NCI-H2029 treated with DMSO at 0.1 percent for 48 hours (cell line): ENCODE data around the gene RFC3.

Source experiments
- DNase-seq: peaks from one replicate; lab custom pipeline; 2025; lab: John Stamatoyannopoulos, UW

RFC3 gene

DNA sequence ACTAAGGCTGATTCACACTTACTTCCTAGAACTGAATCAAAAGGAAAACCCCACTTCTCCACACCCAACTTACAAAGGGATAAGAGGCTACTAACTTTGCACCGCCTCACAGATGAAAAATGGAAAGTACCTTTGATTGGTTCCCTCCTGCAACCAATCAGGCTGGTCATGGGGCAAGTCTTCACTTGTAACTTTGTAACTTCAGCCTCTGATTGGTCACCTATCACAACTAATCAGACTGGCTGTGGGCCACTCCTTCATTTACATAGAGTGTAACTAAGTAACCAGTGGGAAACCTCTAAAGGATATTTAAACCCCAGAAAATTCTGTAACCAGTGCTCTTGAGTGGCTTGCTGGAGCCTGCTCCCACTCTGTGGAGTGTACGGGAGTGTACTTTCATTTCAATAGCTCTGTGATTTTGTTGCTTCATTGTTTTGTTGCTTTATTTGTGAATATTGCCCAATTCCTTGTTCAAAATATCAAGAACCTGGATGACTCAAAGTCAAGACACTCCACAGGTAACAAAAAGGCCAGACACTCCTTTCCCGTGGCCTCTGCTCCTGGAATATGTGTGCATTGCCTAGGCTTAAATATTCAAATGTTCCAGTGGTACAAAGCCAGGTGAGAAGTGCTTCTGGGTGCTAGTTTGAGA, 50.5 kb downstream of the RFC3 start:
- DNase-seq = no peak

DNA sequence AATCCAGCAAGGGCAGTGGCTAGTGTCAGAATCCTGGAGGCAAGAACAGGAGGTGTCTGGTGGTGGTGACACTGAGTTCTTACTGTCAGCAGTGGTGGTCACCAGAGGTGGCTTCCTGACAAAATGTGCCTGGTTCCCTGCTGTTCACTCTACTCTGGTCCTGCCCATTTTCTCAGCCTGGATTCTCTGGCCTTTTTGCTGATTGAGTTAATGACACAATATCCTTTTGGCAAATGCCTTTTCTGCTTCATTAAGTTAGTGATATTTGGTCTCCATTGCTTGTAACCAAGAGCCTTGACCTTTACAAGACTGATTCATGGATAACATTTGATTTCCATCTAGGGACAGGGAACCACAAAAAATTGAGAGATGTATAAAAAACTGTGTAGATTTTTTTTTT, 51.1 kb downstream of the RFC3 start:
- no peak for DNase-seq

DNA sequence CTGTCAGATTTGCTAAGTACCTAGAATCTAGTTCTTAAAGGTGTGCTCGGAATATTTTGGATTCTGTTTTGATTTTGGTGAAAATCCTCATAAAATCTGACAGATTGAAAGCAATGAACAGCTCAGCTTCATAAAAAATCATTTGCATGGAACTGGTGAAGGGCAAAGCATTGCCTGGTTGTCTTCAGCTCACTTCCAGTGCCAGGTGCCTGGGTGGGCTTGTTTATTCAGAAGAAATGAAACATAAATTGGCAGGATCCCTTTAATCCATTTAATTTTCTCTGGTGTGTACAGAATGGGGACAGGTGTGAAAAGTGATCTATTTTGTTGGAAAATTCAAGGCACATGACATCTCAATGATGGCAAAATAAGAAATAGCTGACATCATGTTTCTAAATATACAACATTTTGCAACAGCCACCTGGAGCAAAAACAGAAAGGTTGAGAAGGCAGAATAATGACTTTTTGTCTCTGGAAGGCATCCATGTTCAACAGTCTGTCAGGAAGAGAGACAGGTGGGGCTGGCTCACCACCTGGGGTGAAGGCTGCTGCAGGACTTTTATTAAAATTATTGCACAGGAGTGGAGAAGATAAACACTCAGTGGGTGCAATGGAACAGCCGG, 52.2 kb downstream of the RFC3 start:
- DNase-seq = peak; percentile 30

DNA sequence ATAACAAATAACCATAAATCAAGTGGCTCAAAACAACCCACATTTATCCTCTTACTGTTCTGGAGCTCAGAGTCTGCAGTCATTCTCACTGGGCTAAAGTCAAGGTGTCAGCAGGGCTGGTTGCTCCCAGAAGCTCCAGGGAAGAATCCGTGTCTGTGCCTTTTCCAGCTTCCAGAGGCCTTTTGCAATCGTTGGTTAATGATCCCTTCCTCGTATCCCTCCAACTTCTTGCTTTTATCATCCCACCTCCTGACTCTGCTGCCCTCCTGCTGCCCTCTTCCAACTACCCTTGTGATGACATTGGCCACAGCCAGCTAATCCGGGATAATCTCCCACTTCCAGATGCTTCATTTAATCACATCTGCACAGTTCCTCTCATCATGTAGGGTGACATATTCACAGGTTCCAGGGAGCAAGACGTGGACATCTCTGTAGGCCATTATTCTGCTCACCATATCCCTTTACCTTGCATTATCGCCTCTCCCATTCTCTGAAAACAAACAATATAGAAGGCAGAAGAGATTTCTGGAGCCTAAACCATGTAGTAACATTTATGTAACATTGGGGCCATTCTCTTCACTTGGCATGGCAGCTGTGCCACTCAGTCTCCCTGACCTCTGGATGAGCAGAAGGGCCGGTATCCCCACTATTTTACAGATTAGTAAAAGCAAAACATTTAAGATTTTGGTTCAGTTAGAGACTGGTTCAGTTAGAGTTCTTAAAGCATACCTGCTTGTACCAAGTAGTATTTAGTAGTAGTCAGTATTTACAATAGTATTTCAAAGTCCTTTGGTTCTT, 53.5 kb downstream of the RFC3 start:
- no peak for DNase-seq

DNA sequence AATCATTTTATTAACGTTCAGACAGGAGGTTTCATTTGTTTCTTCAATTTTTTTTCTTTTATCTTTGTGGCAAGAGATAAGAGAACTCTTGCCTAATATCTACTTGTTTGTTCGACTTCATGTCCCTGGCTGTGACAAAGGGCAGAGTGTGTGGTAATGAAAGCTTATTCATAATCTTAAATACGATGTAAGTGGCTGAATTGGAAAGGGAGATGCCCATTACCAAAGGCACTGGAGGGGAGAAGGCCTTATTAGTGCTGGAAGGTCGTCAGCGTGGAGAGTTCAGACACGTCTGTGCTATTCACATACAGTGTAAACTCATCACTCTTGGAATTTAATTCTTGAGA, 54.0 kb downstream of the RFC3 start:
- DNase-seq = no peak

DNA sequence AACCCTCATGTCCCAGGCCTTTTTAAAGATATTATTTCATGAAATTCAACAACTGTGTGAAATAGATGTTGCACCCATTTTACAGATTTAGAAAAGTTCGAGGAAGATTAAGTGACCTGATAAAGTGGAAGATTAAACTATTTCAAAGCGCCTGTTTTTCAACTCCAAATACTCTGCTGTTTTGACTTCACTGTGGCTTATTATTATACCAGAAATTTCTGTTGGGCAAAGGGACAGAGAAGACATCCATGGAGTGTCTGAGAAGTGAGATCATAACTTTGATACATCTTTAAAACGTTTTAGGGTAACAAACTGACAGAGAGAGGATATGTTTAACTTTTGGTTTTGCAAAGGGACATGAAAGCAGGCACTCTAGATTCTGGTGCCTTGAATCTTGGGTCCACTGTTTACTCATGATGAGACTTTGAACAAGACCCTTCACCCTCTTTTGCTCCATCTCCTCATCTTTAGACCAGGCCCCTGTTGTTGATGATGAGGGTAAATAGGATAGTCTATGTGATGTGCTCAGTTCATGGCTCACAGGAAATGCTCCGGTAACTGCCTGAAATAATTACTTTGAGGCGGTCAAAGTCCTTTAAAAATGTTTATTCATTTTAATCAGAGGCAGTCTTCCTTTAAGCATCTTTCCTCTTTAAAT, 55.4 kb downstream of the RFC3 start:
- DNase-seq = no peak

DNA sequence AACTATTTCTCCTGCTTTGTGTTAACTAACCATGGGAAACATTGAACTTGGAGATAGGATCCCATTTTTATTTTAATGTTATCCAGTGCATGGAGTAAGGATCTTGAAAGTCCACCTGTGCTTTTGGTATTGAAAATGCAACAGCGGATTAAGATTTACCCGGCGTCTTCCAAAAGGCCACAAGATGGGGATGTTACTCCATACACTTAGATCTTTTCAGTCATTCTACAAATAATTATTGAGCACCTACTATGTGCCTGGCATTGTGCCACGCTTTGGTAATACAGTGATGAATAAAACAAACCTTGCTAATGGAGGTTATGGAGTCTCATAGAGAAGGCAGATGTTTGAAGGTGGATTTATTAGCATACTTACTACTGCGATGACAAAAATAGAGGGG, 56.9 kb downstream of the RFC3 start:
- no peak for DNase-seq

DNA sequence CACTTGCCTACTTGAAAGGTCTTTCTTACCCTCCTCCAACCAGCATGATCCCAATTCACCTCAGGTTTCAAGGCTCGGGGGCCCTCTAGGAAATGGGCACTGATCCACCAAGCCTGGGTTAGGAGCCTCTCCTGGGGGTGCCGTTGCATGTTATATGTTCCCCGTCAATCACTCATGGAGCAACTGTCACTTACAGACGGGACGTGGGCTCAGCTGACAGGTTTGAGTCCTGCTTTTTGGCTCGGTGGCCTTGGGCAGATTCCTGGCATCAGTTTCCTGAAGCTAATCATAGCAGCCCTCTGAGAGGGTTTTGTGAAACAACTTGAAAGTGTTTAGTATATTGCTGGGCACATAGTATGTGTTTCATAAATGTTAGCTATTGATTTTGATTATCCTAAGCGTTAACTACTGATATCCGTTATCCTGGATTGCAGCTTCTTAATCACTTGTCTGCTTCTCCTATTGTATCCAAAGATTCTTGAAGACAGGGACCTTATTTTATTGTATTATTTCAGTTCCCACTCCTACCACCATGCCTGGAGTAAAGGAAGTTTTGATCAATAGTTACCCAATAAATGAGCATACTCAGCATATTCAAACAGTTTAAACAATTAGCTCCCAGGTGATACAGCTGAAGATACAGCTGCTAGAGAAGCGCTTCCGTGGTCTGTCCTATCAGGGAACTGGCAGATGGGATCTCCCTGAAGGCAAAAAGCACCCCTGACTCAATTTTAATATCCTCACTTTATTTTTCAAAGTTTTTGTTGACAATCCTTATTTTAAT, 57.9 kb downstream of the RFC3 start:
- no peak for DNase-seq

DNA sequence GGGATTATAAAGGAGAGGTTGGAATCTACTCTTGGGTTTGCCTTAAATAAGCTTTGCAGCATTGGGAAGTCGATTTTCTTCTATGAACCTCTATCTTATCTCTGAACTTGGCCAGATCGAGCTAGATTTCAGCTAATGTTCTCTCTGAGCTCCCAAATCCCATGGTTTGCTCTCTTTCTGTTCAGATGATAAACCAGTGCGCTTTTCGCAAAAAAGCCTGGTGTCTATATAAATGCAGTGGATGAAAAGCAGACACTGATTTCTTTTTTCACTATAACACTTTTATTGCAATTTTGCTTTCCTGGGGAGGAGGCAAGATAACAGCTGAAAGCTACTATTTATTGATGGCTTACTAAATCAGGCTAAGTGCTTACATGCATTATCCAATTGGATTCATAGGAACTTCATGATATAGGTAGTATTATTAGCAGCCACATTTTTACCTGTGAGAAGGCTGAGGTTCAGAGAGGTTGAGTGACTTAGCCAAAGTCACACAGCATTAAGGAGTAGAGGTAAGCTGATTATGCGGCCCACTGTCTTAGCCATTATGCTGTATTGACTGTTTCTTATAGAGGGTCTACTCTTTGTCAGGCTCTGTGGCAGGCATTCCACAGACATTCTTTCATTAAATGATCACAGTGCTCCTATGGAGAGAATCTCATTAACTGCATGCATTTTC, 58.9 kb downstream of the RFC3 start:
- no peak for DNase-seq

DNA sequence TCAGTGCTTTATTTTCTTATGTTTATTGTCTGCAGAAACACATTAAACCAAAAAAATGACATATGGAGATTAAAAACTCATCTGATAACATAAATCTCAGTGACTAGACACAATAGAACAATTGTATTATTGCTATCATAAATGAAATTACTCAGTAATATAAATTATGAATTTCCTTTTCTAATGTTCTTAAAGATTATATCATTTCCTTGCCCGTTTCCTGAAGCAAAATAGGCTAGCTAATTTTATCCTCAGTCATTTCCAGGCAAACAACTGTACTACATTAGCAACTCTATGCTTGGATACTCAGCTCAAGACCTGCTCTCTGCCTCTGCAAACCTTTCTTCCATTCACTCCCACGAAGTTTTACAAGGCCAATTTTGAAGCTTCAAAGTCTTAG, 61.2 kb downstream of the RFC3 start:
- no peak for DNase-seq

DNA sequence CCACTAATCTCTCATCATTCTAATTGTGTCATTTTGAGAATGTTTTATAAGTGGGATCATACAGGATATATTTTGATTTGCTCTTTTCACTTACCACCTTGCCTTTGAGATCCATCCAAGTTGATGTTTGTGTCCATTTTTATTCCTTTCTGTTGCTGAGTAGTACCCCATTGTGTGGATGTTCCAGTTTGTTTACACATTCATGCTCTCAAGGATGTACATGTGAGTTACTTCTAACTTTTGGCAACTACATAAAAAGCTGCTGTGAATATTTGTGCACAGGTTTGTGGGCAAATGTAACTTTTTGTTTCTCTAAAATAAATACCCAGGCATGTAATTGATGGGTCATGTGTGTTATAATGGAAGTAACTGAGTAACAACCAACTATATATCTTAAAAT, 64.9 kb downstream of the RFC3 start:
- no peak for DNase-seq

DNA sequence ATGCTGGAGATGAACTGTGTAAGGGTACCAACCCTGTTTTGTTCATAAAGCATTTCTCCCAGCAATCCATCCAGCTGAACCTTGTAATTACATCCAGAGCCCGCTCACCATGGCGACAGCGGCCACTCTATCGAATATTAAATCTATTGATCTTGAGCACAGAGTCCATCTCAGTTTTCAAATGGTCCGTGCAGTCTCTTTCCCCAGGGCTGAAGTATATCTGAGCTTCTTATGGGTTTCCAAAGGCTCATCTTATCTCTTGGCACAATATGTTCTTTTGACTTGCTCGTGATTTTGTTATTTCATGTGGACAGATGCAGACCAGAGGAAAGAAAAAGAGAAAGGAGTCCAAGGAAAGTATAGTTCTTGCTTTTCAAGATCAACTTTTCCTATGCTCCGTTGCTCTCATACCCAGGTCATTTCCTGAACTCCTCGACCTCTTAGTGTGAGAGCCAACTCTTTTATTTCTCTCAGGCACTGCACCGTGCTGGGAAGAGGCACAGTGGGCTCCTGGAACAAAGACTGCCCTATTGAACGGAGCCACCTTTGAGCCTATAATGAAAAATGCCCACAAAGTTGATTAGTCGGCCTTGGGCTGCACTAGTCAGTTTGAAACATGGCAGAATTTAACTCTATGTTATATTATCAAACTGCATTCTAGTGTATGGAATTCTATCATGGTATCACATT, 66.7 kb downstream of the RFC3 start:
- no peak for DNase-seq
